ENCODE data around the gene DEPDC1. TPM values are rescaled to one million over a fixed set of nuclear protein-coding genes. Genes with fewer than 3 reads are reported as not detected.

DEPDC1 gene
- total RNA-seq, 1 donor = 36.1 TPM

DNA sequence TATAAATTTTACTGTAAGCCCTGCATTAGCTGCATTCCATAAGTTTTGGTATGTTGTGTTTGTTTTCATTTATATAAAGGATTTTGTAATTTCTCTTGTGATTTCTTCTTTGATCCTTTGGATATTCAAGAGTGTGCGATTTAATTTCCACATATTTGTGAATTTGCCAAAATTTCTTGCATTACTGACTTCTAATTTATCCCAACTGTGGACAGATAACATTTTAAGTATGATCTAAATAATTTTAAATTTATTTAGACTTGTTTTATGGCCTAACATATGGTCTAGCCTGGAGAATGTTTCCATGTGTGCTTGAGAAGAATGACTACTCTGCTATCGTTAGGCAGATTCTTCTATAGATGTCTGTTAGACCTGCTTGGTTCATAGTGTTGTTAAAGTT lies 70.3 kb downstream of the DEPDC1 start:
- H3K4me3 ChIP-seq (ENCODE audit: low read depth, low read length) = no peak overlapping the region
- no peak for TF ChIP-seq CTCF (IDR thresholded peaks at IDR 0.05; ENCODE audit: insufficient read depth, low read length)
- no peak for DNase-seq (ENCODE audit: low read depth)

Small RNAs within 50 kb of the gene (small RNA-seq; reads per million reads assigned to genes)
- gene TXNP2 = not detected

Other genes starting within 250 kb of the DEPDC1 start
- not detected in 2 replicates for gene RPE65, start 47.1 kb downstream of the DEPDC1 start, total RNA-seq (ENCODE audit: low replicate concordance)